ENCODE results near the gene PLAA.
A peak's percentile ranks its signal among the peaks of the same experiment; 100 is the strongest.

PLAA gene

GRCh38 chr9:26946753-26947727 is at the start of gene PLAA:
PLAA (minus strand) TSS chr9:26947242; CDS start chr9:26947045, 197 bp downstream.
- DNase-seq: peak; percentile 70

DNA sequence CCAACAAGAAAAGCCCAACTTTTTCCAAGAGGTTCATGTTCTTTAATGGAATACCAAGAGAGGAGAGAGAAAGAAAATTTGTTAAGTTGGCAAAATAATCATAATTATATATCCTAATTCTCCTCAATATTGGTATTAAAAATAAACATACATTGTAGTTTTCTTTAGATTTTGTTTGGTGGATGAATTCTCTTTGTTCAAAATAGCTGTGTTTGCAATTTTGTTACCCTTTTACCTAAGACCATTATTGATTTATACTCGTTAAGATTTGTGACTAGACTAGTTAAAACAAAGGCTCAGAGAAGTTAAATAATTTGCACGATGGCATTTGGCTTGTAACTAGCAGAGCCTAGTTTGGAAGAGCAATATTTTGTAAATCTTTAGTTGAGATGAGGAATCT is 48.8 kb upstream of the PLAA start:
- DNase-seq: no peak

- no peak for DNase-seq
Measured at GRCh38 chr9:26983340-26983739, 36.3 kb upstream of the PLAA start.

DNA sequence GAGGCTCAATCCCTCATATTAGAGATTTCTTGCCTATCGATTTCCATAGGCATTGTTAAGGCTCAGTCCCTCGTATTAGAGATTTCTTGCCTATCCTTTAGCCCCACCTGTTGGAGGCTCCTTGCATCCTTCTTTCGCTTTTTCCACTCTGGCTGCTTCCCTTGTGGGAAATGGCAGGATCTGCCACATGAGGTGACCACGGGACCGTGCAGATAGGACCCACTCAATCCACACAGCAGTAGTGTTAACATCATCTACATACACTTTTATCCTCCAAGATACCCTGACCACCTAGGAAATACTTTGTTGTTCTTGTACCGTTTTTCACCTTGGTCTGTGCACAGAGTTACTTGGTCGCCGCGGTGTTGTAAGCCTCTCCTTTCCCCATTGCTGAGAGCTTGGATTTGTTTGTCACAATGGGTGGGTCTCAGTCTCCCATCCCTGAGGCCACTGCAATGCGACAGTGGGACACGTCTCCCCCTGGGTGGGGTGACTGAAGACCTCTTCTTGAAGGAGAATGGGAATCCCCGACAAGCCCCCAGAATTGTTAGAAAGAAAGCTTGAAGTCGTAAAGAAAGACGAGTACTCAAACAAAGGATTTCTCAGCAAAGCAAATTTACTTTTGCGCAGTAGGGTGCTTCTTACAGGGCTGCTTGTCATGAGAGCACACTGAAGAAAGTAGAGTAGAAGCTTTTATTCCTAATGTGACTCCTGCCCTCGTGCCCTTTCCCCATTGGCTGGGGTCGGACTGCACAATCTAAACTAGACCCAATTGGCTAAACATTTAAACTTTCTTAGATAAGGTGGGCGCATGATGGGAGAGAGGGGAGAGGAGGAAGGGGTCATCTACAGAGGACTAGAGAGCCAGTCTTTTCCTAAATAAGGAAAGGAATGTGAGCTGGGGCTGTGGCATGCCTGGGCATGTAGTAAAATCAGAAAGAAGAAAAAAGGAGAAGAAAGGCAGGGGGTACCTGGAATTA is 29.0 kb upstream of the PLAA start:
- no peak for DNase-seq

DNA sequence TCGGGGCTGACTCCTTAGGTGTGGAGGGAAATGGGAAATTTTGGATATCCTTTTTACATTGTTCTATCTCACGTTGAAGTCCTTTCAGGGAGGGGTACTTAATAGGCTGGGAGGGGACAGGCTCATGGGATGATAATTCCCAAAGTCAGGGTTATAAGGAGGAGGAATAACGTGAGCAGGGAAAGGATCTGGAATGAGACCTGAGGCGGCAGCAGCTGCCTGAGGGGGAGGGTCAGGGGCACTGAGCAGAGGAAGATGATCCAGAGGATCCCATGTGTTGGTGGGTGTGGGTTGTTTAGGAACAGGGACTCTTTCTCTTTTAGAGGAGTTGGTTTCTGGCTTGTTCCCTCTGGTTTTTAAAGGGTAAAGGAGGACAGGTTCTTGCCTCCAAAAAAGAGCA is 27.9 kb upstream of the PLAA start:
- DNase-seq: no peak

DNA sequence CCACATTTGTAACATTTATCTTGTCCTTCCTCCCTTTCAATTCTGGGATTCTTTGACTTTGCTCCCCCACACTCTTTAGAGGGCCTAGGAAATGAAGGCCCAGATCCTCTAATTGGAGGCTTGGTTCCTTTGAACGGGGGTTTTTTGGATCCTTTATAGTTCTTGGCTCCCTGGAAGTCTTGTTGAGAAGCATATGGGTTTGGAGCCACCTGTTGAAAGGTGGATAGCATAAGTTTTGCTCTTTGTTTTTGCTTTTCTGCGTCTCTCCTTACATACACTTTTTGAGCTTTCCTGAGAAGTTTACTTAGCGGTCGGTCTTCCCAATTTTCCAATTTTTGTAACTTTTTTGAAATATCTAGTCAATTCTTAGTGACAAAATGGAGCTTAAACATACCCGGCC is 26.9 kb upstream of the PLAA start:
- DNase-seq: no peak

GRCh38 chr9:26971721-26972120 is 24.7 kb upstream of the PLAA start:
- DNase-seq: no peak

- DNase-seq: no peak
Measured at GRCh38 chr9:26956860-26957233, 9.8 kb upstream of the PLAA start.

- peak; percentile 92 for DNase-seq
Measured at GRCh38 chr9:26955921-26956859, 9.1 kb upstream of the PLAA start, which contains the start of gene IFT74. IFT74 (plus strand) TSS chr9:26956412; CDS start chr9:26961968, 5,556 bp downstream.

DNA sequence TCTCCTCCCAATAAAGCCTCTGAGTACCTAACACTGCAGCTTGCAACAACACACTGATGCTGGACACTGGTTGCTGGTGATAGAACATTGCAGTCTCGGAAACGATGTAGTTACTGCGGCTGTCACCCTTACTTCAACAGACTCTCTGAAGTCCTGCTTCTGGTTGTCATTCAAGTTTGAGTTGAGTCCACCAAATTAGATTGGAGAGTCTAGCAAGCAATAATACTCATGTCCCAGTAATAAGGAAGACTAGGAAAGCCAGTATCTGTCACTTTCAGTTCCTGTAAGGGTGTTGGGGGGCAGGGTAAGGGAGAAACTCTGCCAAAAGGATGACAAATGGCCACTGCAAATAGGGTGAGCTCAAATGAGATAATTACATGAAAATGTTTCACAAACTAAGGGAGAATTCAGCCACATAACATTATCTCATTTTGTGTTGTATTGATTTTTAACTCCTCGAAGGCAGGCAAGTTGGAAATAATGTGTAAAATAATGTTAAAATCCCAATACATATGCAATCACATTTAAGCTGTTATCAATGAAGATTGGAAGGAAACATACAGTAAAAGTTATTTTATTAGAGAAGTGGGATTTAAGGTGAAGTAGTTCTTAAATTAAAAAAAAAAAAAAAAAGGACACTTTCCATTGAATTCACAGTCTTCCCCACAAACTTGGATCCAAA is 8.3 kb upstream of the PLAA start:
- DNase-seq: peak; percentile 35

- DNase-seq: peak; percentile 19
Measured at GRCh38 chr9:26954050-26954508, 7.0 kb upstream of the PLAA start.

GRCh38 chr9:26951794-26952193 is 4.8 kb upstream of the PLAA start:
- no peak for DNase-seq

GRCh38 chr9:26950521-26950920 is 3.5 kb upstream of the PLAA start:
- no peak for DNase-seq

- peak; percentile 34 for DNase-seq
Measured at GRCh38 chr9:26949637-26950069, 2.6 kb upstream of the PLAA start.

GRCh38 chr9:26947736-26948135 is 694 bp upstream of the PLAA start:
- DNase-seq: no peak

- DNase-seq: no peak
Measured at GRCh38 chr9:26945591-26945990, 1.5 kb downstream of the PLAA start.

DNA sequence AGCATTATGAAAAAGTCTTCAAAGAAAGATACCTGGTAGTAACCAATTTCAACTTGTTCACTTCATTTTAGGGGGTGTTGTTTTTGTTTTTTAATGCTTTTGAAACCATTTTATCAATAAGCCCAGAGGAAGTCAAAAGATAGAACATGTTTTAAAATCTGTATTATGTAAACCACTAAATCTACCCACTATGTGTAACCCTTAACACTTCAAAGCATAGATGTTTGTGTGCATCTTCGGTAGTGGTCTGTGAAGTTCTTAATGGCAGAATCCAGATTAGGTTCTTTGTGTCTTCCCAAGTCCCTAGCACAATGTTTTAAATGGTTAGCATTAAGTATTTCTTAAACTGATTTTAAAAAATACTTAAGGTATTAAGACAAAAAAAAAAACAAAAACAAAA is 6.3 kb downstream of the PLAA start:
- DNase-seq: no peak

DNA sequence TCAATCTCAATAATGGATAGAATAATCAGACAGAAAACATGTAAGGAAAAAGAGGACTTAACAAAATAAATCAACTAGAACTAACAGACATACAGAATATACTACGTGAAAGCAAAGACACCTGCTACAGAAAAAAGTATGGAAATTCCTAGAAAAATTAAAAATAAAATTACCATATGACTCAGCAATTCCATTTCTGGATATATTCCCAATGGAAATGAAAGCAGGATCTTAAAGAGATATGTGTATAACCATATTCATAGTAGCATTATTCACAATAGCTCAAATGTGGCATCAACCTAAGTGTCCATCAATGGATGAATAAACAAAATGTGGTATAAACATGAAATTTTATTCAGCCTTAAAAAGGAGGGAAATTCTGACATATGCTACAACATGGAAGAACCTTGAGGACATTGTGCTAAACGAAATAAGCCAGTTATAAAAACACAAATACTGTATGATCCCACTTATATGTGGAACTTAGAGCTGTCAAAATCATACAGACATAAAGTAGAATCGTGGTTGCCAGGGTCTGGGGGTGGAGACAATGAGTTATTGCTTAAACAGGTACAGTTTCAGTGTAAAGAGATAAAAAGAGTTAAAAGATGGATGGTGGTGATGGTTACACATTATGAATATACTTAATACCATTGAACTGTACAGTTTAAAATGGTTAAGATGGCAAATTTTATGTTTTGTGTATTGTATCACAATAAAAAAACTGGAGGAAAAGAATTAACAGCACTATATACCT is 6.9 kb downstream of the PLAA start:
- DNase-seq: no peak

DNA sequence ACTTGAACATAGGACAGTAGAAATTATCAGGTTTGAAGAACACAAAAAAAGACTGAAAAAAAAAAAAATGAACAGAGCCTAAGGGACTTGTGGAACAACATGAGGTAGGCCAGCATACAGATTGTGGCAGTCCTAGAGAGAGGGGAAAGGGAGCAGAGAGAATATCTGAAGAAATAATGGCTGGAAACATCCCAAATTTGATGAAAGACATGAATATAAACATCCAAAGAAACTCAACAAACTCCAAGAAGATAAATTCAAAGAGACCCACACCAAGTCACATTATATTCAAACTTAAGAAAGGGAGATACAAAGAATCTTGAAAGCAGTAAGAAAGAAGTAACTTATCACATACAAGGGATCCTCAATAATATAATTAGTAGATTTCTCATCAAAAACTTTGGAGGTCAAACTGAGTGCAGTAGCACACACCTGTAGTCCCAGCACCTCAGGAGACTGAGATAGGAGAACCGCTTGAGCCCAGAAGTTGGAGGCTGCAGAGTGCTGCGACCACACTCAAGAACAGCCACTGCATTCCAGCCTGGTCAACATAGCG is 9.1 kb downstream of the PLAA start:
- no peak for DNase-seq

GRCh38 chr9:26935847-26936246 is 11.2 kb downstream of the PLAA start:
- DNase-seq: no peak

Measured in GF-D8 (cell line).